ENCODE results near the gene KCNA3. TPM values are rescaled to one million over a fixed set of nuclear protein-coding genes. Genes with fewer than 3 reads are reported as not detected.

Gene KCNA3
- total RNA-seq, 1 experiment from 2014 or later: 1.2 TPM

DNA sequence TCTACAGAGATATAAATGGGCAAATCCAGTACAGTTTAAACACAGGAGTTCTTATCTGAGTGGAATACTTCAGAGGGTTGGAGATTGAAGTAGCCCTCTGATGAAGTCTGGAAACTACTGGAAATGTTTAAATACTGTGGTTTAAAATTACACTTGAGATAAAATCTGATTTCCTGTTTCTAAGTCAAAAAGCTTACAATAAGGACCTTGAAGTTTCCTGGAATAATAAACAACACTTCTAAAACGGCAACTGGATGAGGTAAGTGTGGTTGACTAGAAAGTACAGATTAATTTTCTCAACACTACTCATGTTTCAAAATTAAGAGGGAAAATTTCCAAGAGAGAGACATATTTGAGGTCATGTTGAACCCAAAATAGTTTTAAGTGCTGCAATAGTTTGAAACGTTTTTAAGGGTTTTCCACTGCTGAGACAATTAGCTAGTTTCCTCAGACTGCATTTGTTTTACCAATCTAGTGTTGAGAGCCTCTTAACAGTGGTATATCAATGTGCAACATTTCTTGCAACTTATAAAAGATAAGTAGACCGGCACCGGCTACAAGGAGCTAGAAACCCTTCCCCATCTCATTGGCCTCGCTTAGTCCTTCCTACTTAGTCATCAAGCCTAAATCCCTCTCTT is 27.4 kb downstream of the KCNA3 start:
- CTCF ChIA-PET: interaction anchor here (0.8 to 1.8 kb wide), 2 partner anchors 134 to 182 kb away, joined by 7 read pairs; no protein-coding TSS in a partner anchor
- Mint-ChIP-seq H3K4me3 (no peak overlapping the region), H3K36me3 (no peaks in the 10 kb centered on the region), H3K27me3 (ENCODE audit: low read depth) (peaks cover 4% of the 10 kb centered on the region; the same call in 1 of the 2 replicates), H3K9me3 (no peaks in the 10 kb centered on the region), H3K4me1 (no peaks in the 10 kb centered on the region), H3K27ac (no peak overlapping the region)
- TF ChIP-seq PRRX2 (CRISPR knock-in tag; IDR thresholded peaks at IDR 0.05): no peak
- TF ChIP-seq, protein P1, sequence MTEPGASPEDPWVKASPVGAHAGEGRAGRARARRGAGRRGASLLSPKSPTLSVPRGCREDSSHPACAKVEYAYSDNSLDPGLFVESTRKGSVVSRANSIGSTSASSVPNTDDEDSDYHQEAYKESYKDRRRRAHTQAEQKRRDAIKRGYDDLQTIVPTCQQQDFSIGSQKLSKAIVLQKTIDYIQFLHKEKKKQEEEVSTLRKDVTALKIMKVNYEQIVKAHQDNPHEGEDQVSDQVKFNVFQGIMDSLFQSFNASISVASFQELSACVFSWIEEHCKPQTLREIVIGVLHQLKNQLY (CRISPR knock-in tag; IDR thresholded peaks at IDR 0.05): no peak
- no peak for TF ChIP-seq NR1H2 (CRISPR knock-in tag; IDR thresholded peaks at IDR 0.05)
- TF ChIP-seq, protein P2, sequence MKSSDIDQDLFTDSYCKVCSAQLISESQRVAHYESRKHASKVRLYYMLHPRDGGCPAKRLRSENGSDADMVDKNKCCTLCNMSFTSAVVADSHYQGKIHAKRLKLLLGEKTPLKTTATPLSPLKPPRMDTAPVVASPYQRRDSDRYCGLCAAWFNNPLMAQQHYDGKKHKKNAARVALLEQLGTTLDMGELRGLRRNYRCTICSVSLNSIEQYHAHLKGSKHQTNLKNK (CRISPR knock-in tag; IDR thresholded peaks at IDR 0.05): no peak
- no peak for TF ChIP-seq ZNF219 (CRISPR knock-in tag; IDR thresholded peaks at IDR 0.05; ENCODE audit: borderline replicate concordance)
- no peak for TF ChIP-seq EMX1 (CRISPR knock-in tag; IDR thresholded peaks at IDR 0.05)
- TF ChIP-seq GABPB1 (CRISPR knock-in tag; IDR thresholded peaks at IDR 0.05): no peak
- no peak for TF ChIP-seq ZNF121 (CRISPR knock-in tag; IDR thresholded peaks at IDR 0.05)
- TF ChIP-seq, protein P3, sequence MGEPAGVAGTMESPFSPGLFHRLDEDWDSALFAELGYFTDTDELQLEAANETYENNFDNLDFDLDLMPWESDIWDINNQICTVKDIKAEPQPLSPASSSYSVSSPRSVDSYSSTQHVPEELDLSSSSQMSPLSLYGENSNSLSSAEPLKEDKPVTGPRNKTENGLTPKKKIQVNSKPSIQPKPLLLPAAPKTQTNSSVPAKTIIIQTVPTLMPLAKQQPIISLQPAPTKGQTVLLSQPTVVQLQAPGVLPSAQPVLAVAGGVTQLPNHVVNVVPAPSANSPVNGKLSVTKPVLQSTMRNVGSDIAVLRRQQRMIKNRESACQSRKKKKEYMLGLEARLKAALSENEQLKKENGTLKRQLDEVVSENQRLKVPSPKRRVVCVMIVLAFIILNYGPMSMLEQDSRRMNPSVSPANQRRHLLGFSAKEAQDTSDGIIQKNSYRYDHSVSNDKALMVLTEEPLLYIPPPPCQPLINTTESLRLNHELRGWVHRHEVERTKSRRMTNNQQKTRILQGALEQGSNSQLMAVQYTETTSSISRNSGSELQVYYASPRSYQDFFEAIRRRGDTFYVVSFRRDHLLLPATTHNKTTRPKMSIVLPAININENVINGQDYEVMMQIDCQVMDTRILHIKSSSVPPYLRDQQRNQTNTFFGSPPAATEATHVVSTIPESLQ (CRISPR knock-in tag; IDR thresholded peaks at IDR 0.05): no peak
- no peak for TF ChIP-seq ETV6 (CRISPR knock-in tag; IDR thresholded peaks at IDR 0.05)
- POLR2A ChIA-PET: no interaction called here
- no peak for ATAC-seq
- no peak for DNase-seq (ENCODE audit: low spot score)

DNA sequence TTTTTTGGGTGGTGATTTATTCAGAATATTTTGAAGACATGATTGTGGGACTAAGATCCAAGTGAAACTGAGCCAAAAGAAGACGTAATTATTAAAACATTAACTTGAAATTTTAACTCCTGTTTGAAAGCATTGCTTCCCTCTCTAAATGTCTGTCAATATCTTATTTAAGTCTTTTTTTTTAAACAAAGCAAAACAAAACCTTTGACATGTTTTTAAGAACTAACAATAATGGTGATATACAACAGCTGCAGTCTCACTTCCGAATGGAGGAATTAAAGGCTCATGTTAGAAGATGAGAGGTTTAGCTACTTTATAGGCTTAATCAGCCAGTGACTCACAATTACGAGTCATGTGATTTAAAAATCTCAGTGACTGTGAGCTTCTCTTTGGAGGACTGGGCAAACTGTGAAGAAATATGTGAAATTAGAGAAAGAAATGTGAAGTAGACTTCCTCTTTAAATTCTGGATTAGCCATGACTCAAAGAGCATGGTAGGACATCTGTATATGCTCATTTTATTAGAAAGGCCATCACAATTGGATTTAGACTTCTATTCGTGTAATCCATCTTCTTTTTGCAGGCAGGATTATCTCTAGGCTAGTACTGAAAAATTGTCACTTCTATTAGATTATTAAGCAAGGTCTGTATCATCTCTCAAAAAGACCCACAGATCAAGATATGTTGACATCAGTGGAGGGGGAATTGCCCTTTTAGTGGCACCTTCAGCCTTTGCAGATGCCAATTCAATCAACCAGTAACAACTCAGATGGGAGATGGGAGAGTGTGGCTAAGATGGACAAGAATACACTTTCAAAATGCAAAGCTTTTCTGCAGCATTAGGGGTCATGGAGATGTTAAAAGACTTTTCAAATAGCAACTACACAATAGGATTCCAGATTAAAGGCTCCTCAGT is 28.7 kb downstream of the KCNA3 start:
- no peaks in the 10 kb centered on the region for H3K9me3 Mint-ChIP-seq
- peaks cover 6% of the 10 kb centered on the region; the same call in 1 of the 2 replicates for H3K27me3 Mint-ChIP-seq (ENCODE audit: low read depth)
- H3K4me3 Mint-ChIP-seq: no peak overlapping the region
- POLR2A ChIA-PET: no interaction called here
- DNase-seq (ENCODE audit: low spot score) (no peak), ATAC-seq (no peak)
- H3K4me1 Mint-ChIP-seq: no peaks in the 10 kb centered on the region
- no peaks in the 10 kb centered on the region for H3K36me3 Mint-ChIP-seq
- CTCF ChIA-PET: interaction anchor here (0.8 to 1.8 kb wide), 2 partner anchors 120 to 135 kb away, joined by 5 to 7 read pairs; no protein-coding TSS in a partner anchor
- H3K27ac Mint-ChIP-seq: no peak overlapping the region
- TF ChIP-seq FOXJ3 (CRISPR knock-in tag; IDR thresholded peaks at IDR 0.05; ENCODE audit: borderline replicate concordance) (no peak), FOXK1 (CRISPR knock-in tag; IDR thresholded peaks at IDR 0.05) (no peak), RELA (CRISPR knock-in tag; IDR thresholded peaks at IDR 0.05; ENCODE audit: borderline replicate concordance) (no peak), ZNF396 (CRISPR knock-in tag; IDR thresholded peaks at IDR 0.05; ENCODE audit: borderline replicate concordance) (no peak), IRF2 (CRISPR knock-in tag; IDR thresholded peaks at IDR 0.05; ENCODE audit: borderline replicate concordance, low read depth) (no peak), NFYB (CRISPR knock-in tag; conservative IDR thresholded peaks at IDR 0.05; ENCODE audit: low read depth) (no peak), NR3C1 (CRISPR knock-in tag; conservative IDR thresholded peaks at IDR 0.05; ENCODE audit: low read depth) (no peak)
- TF ChIP-seq, protein P4, sequence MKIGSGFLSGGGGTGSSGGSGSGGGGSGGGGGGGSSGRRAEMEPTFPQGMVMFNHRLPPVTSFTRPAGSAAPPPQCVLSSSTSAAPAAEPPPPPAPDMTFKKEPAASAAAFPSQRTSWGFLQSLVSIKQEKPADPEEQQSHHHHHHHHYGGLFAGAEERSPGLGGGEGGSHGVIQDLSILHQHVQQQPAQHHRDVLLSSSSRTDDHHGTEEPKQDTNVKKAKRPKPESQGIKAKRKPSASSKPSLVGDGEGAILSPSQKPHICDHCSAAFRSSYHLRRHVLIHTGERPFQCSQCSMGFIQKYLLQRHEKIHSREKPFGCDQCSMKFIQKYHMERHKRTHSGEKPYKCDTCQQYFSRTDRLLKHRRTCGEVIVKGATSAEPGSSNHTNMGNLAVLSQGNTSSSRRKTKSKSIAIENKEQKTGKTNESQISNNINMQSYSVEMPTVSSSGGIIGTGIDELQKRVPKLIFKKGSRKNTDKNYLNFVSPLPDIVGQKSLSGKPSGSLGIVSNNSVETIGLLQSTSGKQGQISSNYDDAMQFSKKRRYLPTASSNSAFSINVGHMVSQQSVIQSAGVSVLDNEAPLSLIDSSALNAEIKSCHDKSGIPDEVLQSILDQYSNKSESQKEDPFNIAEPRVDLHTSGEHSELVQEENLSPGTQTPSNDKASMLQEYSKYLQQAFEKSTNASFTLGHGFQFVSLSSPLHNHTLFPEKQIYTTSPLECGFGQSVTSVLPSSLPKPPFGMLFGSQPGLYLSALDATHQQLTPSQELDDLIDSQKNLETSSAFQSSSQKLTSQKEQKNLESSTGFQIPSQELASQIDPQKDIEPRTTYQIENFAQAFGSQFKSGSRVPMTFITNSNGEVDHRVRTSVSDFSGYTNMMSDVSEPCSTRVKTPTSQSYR (CRISPR knock-in tag; IDR thresholded peaks at IDR 0.05): no peak
- TF ChIP-seq, protein P5, sequence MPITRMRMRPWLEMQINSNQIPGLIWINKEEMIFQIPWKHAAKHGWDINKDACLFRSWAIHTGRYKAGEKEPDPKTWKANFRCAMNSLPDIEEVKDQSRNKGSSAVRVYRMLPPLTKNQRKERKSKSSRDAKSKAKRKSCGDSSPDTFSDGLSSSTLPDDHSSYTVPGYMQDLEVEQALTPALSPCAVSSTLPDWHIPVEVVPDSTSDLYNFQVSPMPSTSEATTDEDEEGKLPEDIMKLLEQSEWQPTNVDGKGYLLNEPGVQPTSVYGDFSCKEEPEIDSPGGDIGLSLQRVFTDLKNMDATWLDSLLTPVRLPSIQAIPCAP (CRISPR knock-in tag; IDR thresholded peaks at IDR 0.05): no peak
- TF ChIP-seq, protein P6, sequence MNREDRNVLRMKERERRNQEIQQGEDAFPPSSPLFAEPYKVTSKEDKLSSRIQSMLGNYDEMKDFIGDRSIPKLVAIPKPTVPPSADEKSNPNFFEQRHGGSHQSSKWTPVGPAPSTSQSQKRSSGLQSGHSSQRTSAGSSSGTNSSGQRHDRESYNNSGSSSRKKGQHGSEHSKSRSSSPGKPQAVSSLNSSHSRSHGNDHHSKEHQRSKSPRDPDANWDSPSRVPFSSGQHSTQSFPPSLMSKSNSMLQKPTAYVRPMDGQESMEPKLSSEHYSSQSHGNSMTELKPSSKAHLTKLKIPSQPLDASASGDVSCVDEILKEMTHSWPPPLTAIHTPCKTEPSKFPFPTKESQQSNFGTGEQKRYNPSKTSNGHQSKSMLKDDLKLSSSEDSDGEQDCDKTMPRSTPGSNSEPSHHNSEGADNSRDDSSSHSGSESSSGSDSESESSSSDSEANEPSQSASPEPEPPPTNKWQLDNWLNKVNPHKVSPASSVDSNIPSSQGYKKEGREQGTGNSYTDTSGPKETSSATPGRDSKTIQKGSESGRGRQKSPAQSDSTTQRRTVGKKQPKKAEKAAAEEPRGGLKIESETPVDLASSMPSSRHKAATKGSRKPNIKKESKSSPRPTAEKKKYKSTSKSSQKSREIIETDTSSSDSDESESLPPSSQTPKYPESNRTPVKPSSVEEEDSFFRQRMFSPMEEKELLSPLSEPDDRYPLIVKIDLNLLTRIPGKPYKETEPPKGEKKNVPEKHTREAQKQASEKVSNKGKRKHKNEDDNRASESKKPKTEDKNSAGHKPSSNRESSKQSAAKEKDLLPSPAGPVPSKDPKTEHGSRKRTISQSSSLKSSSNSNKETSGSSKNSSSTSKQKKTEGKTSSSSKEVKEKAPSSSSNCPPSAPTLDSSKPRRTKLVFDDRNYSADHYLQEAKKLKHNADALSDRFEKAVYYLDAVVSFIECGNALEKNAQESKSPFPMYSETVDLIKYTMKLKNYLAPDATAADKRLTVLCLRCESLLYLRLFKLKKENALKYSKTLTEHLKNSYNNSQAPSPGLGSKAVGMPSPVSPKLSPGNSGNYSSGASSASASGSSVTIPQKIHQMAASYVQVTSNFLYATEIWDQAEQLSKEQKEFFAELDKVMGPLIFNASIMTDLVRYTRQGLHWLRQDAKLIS (CRISPR knock-in tag; IDR thresholded peaks at IDR 0.05; ENCODE audit: borderline replicate concordance): no peak
- TF ChIP-seq, protein P7, sequence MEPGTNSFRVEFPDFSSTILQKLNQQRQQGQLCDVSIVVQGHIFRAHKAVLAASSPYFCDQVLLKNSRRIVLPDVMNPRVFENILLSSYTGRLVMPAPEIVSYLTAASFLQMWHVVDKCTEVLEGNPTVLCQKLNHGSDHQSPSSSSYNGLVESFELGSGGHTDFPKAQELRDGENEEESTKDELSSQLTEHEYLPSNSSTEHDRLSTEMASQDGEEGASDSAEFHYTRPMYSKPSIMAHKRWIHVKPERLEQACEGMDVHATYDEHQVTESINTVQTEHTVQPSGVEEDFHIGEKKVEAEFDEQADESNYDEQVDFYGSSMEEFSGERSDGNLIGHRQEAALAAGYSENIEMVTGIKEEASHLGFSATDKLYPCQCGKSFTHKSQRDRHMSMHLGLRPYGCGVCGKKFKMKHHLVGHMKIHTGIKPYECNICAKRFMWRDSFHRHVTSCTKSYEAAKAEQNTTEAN (CRISPR knock-in tag; IDR thresholded peaks at IDR 0.05): no peak
